ENCODE data around the gene GRK3.
A peak's percentile ranks its signal among the peaks of the same experiment; 100 is the strongest.
"Not testable (repeated sequence)": the region's sequence is repeated elsewhere in the genome, so short reads cannot be mapped to it uniquely, and the experiment has no call there.

The GRK3 gene

DNA sequence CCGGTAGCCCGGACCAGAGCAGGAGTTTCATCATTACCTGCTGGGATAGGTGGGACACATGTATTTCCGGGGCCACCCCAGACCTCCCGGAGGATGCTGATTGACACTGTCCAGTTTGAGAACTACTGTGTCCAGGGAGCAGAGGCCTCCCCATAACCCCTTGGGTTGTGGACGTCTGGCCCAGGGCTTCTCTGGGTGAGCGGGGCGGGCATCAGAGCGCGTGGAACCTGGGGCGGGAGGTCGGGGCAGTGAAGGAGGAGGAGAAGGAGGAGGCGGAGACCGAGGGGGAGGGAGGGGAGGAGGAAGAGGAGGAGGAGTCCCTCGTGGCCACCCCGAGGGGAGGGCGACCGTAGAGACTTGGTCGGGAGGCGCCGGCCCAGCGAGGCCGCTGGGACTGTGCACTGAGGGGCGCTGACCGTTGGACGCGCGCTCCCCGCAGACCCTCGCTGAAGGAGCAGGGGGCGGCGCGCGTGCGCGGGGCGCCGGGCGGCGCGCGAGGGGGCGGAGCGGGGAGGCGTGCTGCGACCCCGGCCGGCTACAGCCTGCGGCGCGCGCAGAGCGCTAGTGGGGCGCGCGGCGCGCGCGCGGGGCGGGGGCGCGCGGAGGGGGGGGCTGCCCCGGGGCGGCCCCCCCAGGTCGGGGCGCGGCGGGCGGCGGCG is at the start of gene GRK3:
GRK3 (plus strand) TSS at position 356 of the 659 bp plus-strand sequence. CDS start 366 bp downstream, outside the sequence.
- peak; percentile 75 for DNase-seq

GRCh38 chr22:25518000-25518663 is 46.3 kb upstream of the GRK3 start:
- DNase-seq, result no peak

- DNase-seq, result no peak
Measured at GRCh38 chr22:25525376-25525775, 39.1 kb upstream of the GRK3 start.

DNA sequence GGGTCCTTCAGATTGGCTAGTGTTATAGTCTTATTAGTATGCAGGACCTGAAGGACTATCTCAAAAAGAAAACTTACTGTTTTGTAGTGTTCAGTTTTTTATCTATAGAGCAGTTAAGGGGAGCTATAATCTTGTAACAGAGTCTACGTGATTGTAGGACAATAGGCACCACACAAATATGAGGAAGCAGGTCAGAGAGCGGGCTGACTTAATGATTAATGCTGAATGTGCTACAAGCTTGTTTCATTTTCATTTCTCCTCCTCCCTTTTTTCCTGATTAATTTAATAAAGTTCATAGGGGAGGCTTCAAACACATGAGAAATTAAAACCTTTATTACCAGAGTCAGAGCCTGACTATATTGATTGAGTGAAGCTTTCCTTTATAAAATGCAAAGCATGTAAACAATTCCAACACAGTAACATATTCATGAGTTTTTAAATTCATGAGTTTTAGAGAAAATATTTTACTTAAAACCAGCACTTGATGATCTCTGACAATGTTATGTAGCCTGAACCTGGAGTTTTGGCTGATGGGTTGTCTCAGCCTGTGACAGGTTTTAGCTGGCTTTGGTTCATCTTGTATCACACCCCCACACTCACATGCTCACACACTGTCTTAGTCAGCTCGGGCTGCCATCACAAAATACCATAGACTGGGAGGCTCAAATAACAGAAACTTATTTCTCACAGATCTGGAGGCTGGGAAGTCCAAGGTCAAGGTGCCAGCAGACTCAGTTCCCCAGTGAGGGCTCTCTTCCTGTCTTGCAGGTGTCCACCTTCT is 38.5 kb upstream of the GRK3 start:
- DNase-seq, result not testable (repeated sequence)

- not testable (repeated sequence) for DNase-seq
Measured at GRCh38 chr22:25527016-25527415, 37.5 kb upstream of the GRK3 start.

DNA sequence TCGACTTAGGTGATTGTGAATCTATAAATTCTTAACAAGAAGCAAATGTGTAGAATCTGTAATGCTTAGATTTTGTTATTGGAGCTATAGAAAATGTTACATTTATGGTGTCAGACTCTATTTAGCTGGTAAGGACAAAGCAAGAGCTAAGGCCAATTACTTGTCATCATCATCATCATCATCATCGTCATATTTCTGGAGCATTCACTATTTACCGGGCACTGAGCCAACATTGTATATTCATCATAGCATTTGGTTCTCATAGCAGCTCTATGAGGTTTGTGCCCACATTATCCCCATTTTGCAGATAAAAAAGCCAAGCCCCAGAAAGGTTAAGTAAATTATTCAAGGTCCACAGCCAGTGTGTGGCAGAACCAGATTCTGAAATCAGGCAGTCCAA is 36.4 kb upstream of the GRK3 start:
- not testable (repeated sequence) for DNase-seq

DNA sequence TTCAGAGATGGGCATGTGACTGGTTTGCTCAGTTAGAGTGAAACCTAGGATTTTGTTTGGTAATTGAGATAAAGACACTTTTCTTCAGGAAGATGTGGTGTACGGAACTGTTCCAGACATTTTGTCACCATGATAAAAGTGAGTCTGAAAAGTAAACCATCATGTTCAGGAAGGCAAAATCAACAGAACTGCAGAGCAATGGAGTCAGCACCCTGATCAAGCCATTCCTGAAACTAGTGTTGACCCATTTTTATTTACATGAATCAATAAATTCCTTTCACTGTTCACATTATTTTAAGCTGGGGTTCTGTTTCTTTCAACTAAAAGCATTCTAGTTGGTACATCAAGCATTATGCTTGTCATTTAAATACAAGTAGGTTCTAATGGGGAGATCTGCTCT is 35.4 kb upstream of the GRK3 start:
- DNase-seq, result not testable (repeated sequence)

GRCh38 chr22:25529541-25530137 is 34.8 kb upstream of the GRK3 start:
- not testable (repeated sequence) for DNase-seq

DNA sequence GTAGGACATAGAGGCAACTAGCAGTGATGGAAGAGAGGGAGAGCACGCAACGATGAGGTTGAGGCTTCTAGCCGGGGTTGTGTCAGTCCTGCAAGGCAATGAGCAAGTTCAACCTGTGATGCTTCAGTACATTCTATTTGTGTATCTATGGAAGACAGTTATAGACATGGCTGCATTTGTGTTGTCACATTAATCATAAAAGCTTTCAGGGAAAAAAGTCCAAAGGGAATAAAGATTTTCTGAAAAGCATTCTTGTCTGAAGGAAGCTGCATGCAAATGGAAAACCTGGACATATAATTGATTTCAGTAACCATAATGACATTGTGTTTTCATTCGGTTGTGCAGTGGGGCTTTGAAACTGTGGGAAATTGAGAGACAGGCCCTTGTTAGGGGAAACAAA is 32.8 kb upstream of the GRK3 start:
- not testable (repeated sequence) for DNase-seq

GRCh38 chr22:25534724-25535123 is 29.8 kb upstream of the GRK3 start:
- no peak for DNase-seq

- DNase-seq, result no peak
Measured at GRCh38 chr22:25536589-25536988, 27.9 kb upstream of the GRK3 start.

GRCh38 chr22:25540166-25540907 is 24.1 kb upstream of the GRK3 start:
- no peak for DNase-seq

DNA sequence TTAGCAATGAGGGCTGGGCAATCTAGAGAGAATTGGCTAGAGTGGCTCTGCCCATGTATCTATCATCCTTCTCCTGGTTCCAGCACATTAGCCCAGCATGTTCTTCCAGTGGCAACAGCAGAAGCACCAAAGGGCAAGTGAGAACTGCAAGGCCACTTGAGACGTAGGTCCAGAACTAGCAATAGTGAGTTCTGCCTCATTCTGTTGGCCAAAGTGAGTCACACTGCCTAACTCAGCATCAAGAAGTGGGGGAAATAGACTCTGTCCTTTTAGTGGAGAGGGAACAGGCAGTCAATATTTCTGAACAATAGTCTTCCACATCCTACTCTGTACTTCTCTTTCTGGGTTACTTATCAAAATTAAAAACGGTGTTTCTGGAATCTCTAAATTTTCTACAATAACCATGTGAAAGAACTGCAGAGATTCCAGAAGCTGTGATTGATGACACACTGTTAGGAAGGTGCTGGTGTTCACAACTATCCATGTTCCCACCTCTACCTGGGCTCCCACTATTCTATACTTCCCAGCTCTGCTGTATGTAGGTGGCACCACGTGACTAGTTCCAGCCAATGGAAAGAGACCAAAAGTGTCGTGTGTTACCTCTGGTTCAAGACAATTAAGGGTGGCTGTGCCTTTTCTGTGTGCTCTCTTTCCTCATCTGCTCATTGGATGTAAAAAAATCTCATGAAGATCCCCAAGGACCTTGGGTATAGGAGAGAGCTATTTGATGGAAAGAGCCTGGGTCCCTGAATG is 23.4 kb upstream of the GRK3 start:
- DNase-seq, result no peak

DNA sequence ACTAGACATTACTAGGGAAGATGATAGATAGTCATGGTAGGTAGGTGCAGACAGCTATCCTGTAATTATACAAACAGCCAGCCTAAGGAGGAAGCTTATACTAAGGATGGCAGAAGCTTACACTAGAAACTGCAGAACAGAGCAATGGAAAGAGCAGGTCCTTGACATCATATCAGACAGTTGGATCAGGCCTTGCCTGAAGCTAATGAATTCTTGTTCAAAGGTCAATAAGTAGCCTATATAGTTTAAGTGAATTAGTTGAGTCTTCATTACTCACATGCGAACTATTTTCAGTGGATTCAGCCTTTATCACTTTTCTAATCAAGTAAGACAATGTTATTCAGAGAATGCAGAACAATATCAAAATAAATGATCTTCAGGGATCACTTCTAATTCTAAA is 22.3 kb upstream of the GRK3 start:
- DNase-seq, result no peak

- DNase-seq, result no peak
Measured at GRCh38 chr22:25542720-25543402, 21.6 kb upstream of the GRK3 start.

GRCh38 chr22:25545146-25545545 is 19.3 kb upstream of the GRK3 start:
- DNase-seq, result no peak

- no peak for DNase-seq
Measured at GRCh38 chr22:25545672-25546071, 18.8 kb upstream of the GRK3 start.

GRCh38 chr22:25546242-25546641 is 18.2 kb upstream of the GRK3 start:
- no peak for DNase-seq

DNA sequence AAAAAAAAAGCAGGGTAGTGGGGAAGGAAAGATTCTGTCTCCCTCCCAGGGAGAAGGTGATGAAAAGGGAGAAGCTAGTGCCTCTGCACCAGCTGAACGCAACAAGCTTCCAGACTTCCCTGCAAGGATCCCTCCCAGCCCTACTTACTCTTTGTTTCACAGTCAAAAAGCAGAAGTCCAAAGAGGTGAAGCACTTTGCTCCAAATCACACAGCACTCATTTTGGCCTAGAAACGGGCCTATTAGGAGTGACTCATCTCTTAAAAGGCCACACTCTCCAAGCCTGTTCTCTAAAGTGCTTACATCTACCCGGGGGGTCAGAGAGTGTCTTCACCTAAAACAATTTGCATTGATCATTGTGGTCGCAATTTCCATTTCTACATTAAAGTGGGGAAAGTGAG is 17.7 kb upstream of the GRK3 start:
- DNase-seq, result no peak

- no peak for DNase-seq
Measured at GRCh38 chr22:25548866-25549464, 15.5 kb upstream of the GRK3 start.

DNA sequence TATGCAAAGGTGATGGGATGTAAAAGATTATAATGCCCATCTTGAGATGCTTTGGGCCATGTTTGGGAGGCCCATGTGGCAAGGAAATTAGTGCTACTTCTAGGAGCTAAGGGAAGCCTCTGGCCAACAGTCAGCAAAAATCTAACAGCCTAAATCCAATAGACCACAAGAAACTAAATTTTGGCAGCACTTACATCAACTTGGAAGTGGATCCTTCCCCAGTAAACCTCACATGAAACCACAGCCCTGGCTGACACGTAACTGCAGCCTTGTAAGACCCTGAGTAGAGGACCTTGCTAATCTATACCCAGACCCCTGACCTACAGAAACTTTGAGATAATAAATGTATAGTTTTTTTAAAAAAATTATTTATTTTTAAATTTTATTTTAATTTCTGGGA is 13.1 kb upstream of the GRK3 start:
- DNase-seq, result no peak
